ENCODE measurements around the gene SCUBE3. TPM values are rescaled to one million over a fixed set of nuclear protein-coding genes. Genes with fewer than 3 reads are reported as not detected.

Gene SCUBE3
- total and polyA plus RNA-seq, 9 of the 15 experiments (the other 6 are each of a cell fraction or from before 2014, with no cell fraction given) = 0.01 to 0.11 TPM; not detected in 7

GRCh38 chr6:35230950-35231349 lies 17.2 kb downstream of the SCUBE3 start (continued):
- TF ChIP-seq ZNF436 (CRISPR knock-in tag; IDR thresholded peaks at IDR 0.05) (no peak), SP2 (IDR thresholded peaks at IDR 0.05; ENCODE audit: extremely low read depth, low read depth, low read length, poor library complexity, severe bottlenecking) (no peak), BRD4 (IDR thresholded peaks at IDR 0.05) (no peak)
- TF ChIP-seq, protein P1, sequence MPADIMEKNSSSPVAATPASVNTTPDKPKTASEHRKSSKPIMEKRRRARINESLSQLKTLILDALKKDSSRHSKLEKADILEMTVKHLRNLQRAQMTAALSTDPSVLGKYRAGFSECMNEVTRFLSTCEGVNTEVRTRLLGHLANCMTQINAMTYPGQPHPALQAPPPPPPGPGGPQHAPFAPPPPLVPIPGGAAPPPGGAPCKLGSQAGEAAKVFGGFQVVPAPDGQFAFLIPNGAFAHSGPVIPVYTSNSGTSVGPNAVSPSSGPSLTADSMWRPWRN (IDR thresholded peaks at IDR 0.05; ENCODE audit: low read depth) = no peak
- TF ChIP-seq, protein P2, sequence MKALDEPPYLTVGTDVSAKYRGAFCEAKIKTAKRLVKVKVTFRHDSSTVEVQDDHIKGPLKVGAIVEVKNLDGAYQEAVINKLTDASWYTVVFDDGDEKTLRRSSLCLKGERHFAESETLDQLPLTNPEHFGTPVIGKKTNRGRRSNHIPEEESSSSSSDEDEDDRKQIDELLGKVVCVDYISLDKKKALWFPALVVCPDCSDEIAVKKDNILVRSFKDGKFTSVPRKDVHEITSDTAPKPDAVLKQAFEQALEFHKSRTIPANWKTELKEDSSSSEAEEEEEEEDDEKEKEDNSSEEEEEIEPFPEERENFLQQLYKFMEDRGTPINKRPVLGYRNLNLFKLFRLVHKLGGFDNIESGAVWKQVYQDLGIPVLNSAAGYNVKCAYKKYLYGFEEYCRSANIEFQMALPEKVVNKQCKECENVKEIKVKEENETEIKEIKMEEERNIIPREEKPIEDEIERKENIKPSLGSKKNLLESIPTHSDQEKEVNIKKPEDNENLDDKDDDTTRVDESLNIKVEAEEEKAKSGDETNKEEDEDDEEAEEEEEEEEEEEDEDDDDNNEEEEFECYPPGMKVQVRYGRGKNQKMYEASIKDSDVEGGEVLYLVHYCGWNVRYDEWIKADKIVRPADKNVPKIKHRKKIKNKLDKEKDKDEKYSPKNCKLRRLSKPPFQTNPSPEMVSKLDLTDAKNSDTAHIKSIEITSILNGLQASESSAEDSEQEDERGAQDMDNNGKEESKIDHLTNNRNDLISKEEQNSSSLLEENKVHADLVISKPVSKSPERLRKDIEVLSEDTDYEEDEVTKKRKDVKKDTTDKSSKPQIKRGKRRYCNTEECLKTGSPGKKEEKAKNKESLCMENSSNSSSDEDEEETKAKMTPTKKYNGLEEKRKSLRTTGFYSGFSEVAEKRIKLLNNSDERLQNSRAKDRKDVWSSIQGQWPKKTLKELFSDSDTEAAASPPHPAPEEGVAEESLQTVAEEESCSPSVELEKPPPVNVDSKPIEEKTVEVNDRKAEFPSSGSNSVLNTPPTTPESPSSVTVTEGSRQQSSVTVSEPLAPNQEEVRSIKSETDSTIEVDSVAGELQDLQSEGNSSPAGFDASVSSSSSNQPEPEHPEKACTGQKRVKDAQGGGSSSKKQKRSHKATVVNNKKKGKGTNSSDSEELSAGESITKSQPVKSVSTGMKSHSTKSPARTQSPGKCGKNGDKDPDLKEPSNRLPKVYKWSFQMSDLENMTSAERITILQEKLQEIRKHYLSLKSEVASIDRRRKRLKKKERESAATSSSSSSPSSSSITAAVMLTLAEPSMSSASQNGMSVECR (CRISPR knock-in tag; IDR thresholded peaks at IDR 0.05) = no peak

GRCh38 chr6:35231563-35231962 lies 17.8 kb downstream of the SCUBE3 start:
- in situ Hi-C loops (cut with MboI) (no loop called here), intact Hi-C loops (cut with micrococcal nuclease) (no loop called here)
- Histone ChIP-seq H4K20me1 (replicated peaks; ENCODE audit: control insufficient read depth, insufficient read depth, low read length) (no peaks in the 10 kb centered on the region; the same call in 1 of the 2 replicates), H3K9me1 (ENCODE audit: control insufficient read depth, insufficient read depth, low read length) (no peaks in the 10 kb centered on the region), H3K36me3 (ENCODE audit: control insufficient read depth, insufficient read depth, low read length) (no peaks in the 10 kb centered on the region), H3K4me1 (replicated peaks in 1 of 2; ENCODE audit: control insufficient read depth in 2 of 2, insufficient read depth in 2 of 2, low read length in 2 of 2) (no peaks in the 10 kb centered on the region), H2AFZ (ENCODE audit: low read depth, low read length) (no peak overlapping the region), H3K4me2 (ENCODE audit: insufficient read depth, low read length) (no peak overlapping the region), H3K27me3 (ENCODE audit: control insufficient read depth in 2 of 2, insufficient read depth in 2 of 2, low read length in 2 of 2) (no peaks in the 10 kb centered on the region; a peak in 1 of 5 replicates), H3K9ac (ENCODE audit: insufficient read depth in 1 of 2, low read depth in 2 of 2, low read length in 2 of 2) (no peak overlapping the region), H3K4me3 (no peak overlapping the region), H3K79me2 (ENCODE audit: control insufficient read depth, insufficient read depth, low read length) (no peaks in the 10 kb centered on the region), H3K9me3 (replicated peaks; ENCODE audit: control insufficient read depth, insufficient read depth, low read depth, low read length) (no peaks in the 10 kb centered on the region; the same call in 1 of the 2 replicates), H3K27ac (ENCODE audit: extremely low read depth, low read depth, low read length) (no peak overlapping the region)
- FAIRE-seq (no peak), DNase-seq (ENCODE audit: extremely low read depth in 1 of 4, low spot score in 3 of 4) (no peak), ATAC-seq (no peak)
- CTCF ChIA-PET (ENCODE audit: low intra/inter-chr PET ratio) = no interaction called here
- 33% methylated on average over 7 of the region's 7 CpGs for WGBS (ENCODE audit: insufficient coverage, low coverage, missing lambda C conversion rate)
- POLR2A ChIA-PET = interaction anchor here (0.6 to 4.3 kb wide), 10 partner anchors 8 to 828 kb away, joined by 3 to 26 read pairs (median 4); partner anchors contain the start of gene ZNF76
- TF ChIP-seq NCOA6 (IDR thresholded peaks at IDR 0.05) (no peak), CBX1 (IDR thresholded peaks at IDR 0.05; ENCODE audit: low read depth) (no peak), ZNF830 (CRISPR knock-in tag; IDR thresholded peaks at IDR 0.05) (no peak), BMI1 (IDR thresholded peaks at IDR 0.05; ENCODE audit: low read length) (no peak), POLR3A (IDR thresholded peaks at IDR 0.05; ENCODE audit: borderline replicate concordance, extremely low read depth, insufficient read depth, insufficient read length) (no peak), FOSL1 (tag; conservative IDR thresholded peaks at IDR 0.05) (no peak), NFATC3 (IDR thresholded peaks at IDR 0.05) (no peak)
- no TSS peak for BruUV-seq (replicated peaks)
